HG03460 (cell line): ENCODE measurements around the gene PCK2.

Experiments used
- ATAC-seq: cut with Tn5 transposase; IDR thresholded peaks from one replicate; pipeline ENCODE4 v1.9.1; 2021; ENCODE audit not compliant: unreplicated experiment

Gene PCK2

GRCh38 chr14:24135834-24136683 is 41.9 kb downstream of the PCK2 start, which contains the start of gene PSME1:
TSS of gene PSME1 (plus strand) at chr14:24136194. CDS start at chr14:24136263, 69 bp downstream.
- peak; percentile 84 for ATAC-seq

- ATAC-seq, result no peak
Measured at GRCh38 chr14:24136684-24137528, 42.8 kb downstream of the PCK2 start.

GRCh38 chr14:24137529-24138395 is 43.7 kb downstream of the PCK2 start:
- ATAC-seq, result no peak

GRCh38 chr14:24138396-24139271 is 44.5 kb downstream of the PCK2 start:
- ATAC-seq, result no peak

- ATAC-seq, result no peak
Measured at GRCh38 chr14:24139272-24139934, 45.3 kb downstream of the PCK2 start.

GRCh38 chr14:24141097-24141880 is 47.2 kb downstream of the PCK2 start, which contains the start of gene EMC9:
TSS of gene EMC9 (minus strand) at chr14:24141591. CDS start at chr14:24141304, 287 bp downstream.
- ATAC-seq, result peak; percentile 84

GRCh38 chr14:24143511-24143910 is 49.4 kb downstream of the PCK2 start:
- no peak for ATAC-seq

GRCh38 chr14:24144451-24144850 is 50.3 kb downstream of the PCK2 start:
- ATAC-seq, result no peak

GRCh38 chr14:24145219-24145618 is 51.1 kb downstream of the PCK2 start:
- ATAC-seq, result no peak

GRCh38 chr14:24145690-24146452 is 51.8 kb downstream of the PCK2 start:
- no peak for ATAC-seq

- ATAC-seq, result peak; percentile 58
Measured at GRCh38 chr14:24146453-24146977, 52.4 kb downstream of the PCK2 start, which contains the start of gene PSME2. TSS of gene PSME2 (minus strand) at chr14:24146610. CDS start at chr14:24146581, 29 bp downstream.

- peak; percentile 80 for ATAC-seq
Measured at GRCh38 chr14:24146978-24147760, 53.1 kb downstream of the PCK2 start, which contains the start of gene RNF31. TSS of gene RNF31 (plus strand) at chr14:24147498. CDS start at chr14:24147699, 201 bp downstream.

- ATAC-seq, result no peak
Measured at GRCh38 chr14:24147761-24148428, 53.8 kb downstream of the PCK2 start.

- ATAC-seq, result no peak
Measured at GRCh38 chr14:24149302-24149969, 55.3 kb downstream of the PCK2 start.

- no peak for ATAC-seq
Measured at GRCh38 chr14:24150061-24150460, 56.0 kb downstream of the PCK2 start.
